HCT116 (cell line): ENCODE data around the gene CLDN9.

ENCODE experiments used
- CTCF ChIP-seq, 3 experiments: fragments of 200-600 bp in 1 of 3; sonication (generic) in 1 of 3; IDR thresholded peaks in 2 of 3; conservative IDR thresholded peaks in 1 of 3; 2 replicates each; pipeline ENCODE4 v1.5.1; 2012 to 2017; ENCODE audit warnings: low read depth in 2 of 3, low read length in 2 of 3, antibody characterized with exemption in 1 of 3, borderline replicate concordance in 1 of 3, control low read depth in 1 of 3, mild to moderate bottlenecking in 1 of 3, mixed read lengths in 1 of 3, mixed run types in 1 of 3, moderate library complexity in 1 of 3; ENCODE audit not compliant: insufficient read depth in 1 of 3
- EZH2 ChIP-seq: fragments of 200-600 bp; sonication (generic); IDR thresholded peaks from 2 replicates; pipeline ENCODE4 v1.6.1; 2017; ENCODE audit warnings: antibody characterized with exemption, mixed run types
- FOSL1 ChIP-seq: IDR thresholded peaks from 2 replicates; pipeline ENCODE4 v1.6.1; 2012; ENCODE audit warnings: low read depth
- MAX ChIP-seq: IDR thresholded peaks from 2 replicates; pipeline ENCODE4 v1.6.1; 2012
- POLR2A ChIP-seq: IDR thresholded peaks from 2 replicates; pipeline ENCODE4 v1.7.0; 2011; ENCODE audit warnings: borderline replicate concordance; ENCODE audit not compliant: insufficient read depth, insufficient read length; ENCODE audit errors: extremely low read depth

- TF ChIP-seq CTCF (IDR thresholded peaks at IDR 0.05 in 2 of 3, conservative IDR thresholded peaks at IDR 0.05 in 1 of 3; ENCODE audit: borderline replicate concordance in 1 of 3, insufficient read depth in 1 of 3, low read depth in 2 of 3, low read length in 2 of 3): no peak
- no peak for TF ChIP-seq FOSL1
- no peak for TF ChIP-seq POLR2A
- TF ChIP-seq MAX: no peak
- no peak for TF ChIP-seq EZH2
These were observed 45.9 kb upstream of the CLDN9 start for GRCh38 chr16:2966808-2967191.
